Activated CD8-positive, alpha-beta memory T cell treated with anti-CD3 and anti-CD28 coated beads for 48 hours (primary cell): ENCODE results near the gene ST3GAL4.

Source experiments
- DNase-seq, 3 experiments: peaks; one replicate each; pipeline ENCODE4 v3.0.0-alpha.2; 2020; ENCODE audit warnings: low read depth in 2 of 3, low spot score in 2 of 3

ST3GAL4 gene

DNA sequence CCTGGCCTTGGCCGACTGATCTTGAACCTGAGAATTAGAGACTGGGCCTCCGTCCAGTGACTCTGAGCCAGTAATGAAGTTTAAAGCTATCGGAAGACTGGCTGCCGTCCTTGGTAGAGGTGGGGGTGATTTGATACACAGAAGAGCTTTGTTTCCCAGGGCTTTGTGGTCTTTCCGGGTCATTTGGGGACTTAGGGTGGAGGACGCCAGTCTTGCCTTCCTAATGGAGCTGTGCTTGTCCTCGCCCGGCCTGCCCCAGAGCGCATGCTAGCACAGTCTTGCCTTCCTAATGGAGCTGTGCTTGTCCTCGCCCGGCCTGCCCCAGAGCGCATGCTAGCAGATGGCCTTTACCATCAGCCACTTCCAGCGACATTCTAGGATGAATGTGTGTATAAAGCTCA, 65.8 kb downstream of the ST3GAL4 start:
- DNase-seq = no peak

DNA sequence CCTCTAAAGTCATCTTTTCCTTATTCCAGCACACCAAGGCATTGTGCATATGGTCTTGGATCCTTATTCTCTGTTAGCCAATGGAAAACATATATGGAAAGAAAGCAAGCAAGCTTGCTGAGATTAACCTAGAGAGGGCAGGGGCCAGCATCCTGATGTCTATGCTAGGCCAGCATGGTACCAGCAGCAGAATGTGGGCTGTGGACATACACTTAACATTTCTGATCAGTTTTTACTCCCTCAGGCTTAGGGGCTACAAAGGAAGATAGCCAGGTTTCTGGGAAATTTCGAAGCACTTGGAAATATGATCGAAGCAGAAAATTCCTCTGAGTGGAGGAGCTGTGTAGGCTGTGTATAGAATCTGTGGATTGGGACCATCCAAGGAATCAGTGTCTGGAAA, 67.0 kb downstream of the ST3GAL4 start:
- DNase-seq = no peak

DNA sequence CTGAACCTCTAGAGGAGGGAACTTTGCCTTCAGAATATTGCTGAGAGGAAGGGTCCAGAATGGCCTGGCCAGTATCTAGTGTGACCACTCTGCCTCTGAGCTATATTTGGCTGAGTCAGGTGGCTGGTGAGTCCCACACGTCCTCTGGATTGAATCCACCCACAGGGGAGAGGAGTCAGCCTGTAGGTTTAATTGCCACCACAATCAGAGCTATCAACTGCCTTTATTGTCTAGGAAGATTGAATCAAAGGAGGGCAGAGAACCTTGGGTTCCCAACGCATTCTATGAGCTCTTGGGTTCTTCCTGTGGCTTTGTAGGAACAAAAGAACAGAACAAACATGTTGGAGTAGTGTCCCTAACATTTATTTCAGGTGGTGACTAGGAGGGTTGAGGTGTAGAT, 67.7 kb downstream of the ST3GAL4 start:
- DNase-seq = no peak

DNA sequence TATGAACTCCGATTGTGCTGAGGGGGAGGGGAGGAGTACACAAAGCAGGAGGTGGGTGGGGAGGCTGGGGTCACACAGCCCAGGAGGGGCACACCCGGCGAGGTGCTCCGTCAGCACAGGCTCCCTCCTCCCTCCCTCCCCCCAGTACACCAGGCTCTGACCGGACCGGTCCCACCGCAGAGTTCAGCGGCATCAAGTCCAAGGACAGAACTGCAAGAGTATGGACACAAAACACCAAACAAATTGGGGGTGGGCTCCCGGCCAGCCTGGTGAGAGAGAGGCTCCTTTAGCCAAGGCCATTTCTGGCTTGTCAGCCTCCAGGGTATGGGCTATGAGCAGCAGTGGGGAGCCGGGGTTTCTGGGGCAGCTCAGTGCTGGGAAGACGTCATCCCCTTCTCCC, 68.3 kb downstream of the ST3GAL4 start:
- no peak for DNase-seq

DNA sequence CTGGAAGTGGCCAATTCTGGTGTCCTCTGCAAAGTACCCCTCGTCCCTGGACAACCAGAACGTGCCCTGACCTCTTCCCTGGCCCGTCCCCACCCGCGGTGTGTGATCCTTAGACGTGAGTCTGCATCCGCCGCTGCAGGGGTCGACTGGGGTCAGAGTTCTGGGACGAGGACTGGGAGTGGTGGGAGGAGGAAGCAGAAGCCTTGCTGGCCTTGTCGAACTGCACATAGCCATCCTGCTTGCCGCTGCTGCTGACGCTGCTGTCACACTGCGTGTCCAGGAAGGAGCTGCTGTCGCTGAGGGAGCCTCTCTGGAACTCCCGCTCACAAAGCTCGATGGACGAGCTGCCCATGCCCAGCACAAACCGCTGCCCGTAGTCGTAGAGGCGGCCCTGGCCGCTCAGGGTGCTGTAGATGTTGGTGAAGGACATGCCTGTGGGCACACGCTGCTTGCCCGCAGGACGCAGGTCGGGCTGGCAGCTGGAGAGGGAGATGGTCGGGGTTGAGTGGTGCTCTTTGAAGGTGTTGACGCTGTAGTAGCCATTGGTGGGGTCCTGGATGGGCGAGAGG, 69.1 kb downstream of the ST3GAL4 start:
- DNase-seq = no peak

DNA sequence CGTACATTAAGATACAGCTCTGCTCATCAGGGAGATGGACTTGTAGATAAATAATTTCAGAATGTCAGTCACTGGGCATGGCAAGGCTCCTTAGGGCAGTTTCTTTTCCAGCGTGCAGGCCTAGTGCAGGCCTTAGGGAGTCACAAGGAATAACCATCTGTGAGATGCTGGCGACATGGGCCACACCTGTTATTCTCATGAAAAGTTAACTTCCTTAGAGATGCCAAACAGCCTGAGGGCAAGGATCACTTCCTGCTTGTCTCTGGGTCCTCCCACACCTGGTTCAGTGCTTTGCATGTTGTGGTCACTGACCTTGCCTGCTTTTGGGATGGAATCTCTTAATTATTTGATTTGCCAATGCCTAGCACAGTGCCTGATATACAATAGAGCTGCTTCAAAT, 70.6 kb downstream of the ST3GAL4 start:
- no peak for DNase-seq

DNA sequence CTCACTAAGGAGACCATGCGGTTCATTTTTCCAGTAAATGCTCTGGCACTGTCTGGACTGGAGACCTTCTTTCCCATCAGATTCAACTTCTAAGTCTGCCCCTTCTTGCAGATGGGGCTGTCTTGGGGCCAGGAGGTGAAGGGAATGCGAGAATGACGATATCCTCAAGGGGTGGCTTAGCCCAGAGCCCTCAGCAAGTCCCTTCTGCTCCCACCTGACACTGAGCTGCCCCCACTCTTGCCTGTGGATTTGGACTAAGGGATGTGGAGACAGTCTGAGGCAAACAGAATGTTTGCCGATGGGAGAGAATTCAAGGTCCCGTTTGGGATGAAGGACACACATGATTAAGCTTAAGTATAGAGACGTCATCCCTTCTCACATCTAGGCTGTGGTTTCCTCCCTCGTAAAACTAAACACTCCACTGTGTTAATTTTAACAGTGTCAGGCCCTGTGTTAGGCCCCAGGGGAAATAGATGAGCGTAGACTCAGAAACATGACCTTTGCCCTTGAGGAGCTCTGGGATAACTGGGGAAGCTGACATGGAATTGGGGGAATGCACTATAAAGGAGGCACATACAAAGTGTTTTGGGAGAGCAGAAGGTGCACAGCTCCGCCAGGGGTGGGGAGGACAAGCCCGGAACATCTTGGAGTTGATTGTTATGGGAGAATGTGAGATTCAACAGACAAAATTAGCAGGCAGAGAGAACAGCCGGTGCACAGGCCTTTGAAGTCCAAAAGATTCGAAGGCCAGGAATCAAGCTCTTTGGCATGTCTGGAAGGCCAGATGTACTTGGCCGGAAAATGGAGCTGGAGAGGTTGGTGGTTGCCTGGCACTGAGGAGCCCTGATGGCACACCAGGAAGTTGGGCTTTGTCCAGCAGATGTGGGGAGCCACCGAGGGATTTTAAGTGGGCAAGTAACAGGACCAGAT, 71.6 kb downstream of the ST3GAL4 start:
- no peak for DNase-seq

DNA sequence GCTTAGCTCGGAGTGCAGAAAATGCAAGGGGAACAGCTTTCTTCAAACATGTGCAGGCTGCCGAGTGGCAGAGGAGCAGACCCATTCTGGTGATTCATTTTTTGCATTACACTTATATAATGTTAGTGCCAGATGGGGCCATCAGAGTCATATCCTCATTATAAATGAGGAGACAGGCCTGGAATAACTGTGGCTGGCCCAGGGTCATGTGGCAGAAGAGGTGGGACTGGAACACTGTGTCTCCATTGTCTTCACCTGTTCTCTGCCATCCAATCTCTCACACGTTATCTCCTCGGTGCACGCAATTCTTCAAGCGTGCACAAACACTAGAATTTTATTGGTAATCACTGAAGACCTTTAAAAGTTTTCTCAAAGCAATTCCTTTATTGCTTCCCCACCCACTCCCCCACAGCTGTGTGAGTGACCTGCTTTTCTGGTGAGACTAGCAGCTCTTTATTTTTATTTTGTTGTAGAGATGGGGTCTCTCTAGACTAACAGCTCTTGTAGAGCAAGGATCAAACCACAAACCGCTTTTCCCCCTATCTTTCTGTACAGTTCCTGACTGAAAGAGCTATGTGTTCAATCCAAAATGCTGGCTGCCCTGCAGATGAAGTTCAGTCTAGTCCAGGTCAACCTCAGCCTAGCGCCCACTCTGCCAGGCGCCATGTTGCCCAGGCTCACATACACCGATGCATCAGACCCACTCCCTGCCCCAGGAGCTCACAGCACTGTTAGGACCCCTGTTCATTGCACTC, 75.3 kb downstream of the ST3GAL4 start:
- DNase-seq = no peak

DNA sequence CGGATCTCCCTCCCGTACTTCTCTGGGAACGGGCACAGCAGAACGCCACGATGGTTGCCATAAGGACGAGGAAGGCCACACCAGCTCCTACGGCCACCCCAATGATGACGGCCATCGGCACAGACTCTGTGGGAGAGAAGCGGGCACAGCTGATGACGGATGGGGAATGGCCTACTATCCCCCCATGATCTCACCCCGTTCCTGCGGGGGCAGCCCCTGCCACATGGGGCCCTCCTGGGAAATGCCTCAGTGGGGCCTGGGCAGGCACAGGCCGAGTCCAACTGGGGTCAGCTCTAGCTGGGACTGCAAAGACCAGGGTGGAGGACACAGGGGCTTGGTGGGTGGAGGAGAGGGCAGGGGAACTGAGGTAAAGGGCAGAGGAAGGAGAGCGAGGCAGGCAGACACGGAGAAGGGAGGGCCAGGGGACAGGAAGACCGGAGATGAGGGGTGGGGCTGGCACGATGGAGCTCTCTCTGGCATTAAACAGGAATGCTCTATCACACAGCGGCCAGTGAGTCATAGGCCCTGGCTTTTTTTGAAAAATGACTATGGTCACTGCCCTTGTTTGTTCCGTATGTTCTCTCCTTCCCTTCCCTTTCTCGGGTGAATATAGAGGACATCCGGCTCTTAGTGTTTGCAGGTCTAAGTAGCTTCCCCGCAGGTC, 76.0 kb downstream of the ST3GAL4 start:
- no peak for DNase-seq

DNA sequence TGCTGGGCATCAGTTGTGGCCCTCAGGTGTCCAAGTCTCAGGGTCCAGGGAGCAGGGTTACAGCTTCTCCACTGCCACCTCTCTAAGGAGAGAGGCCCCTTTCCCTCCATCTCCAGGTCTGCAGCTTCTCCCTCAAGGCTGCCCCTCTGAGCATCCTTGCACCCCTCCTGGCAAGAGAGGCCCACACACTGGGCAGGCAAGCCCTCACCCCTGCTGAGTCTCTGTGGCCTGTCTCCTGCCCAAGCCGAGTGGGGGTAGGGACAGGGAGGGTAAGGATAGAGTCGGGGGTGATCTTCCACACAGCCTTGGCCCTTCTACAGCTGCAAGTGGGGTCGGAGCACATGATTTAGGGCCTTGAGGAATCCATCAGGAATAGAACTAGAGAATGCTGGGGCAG, 76.6 kb downstream of the ST3GAL4 start:
- no peak for DNase-seq

DNA sequence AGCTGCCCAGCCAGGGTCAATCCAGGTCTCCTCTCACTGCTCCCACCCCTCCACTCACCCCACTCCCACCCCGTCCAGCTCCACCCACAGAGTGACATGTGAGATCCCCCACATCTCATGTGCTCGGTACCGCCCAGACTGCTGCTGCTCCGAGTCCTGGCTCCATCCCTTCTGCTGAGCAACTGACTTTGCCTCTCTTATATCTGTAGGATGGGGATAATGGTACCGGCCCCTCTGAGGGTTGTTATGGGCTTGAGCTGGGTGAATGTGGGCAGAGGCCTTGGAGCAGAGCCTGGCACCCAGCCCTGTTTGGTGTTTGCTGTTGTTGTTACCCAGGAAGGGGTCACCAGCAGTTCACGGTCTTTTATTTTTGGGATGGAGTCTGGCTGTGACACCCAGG, 77.0 kb downstream of the ST3GAL4 start:
- DNase-seq = no peak

DNA sequence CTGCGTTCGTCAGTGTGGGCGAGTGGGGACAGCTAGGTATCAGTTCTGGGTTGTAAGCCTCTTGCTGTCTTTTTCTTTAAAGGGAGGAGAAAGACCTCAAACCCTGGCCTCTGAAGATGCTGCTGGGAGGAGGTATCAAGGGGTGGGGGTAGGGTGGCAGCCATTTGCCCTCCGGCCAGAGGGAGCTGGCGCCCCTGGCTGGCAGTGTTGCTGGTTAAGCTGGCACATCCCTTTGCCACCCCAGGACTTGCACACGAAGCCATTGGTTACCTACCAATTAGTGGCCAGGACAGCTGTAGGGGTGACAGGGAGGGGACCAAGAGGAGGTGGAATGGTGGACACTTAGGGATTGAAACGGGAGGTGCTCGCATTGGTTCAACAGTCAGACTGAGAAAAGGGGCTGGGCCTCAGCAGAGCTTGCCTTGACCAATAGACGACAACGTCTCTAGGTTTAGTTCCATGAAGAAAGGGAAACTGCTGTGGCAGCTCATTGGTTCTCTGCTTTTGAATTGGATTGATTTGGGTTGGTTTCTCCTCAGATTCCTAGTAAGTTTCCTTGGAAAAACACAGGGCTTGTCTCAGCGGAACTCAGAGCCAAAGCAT, 77.9 kb downstream of the ST3GAL4 start:
- no peak for DNase-seq

DNA sequence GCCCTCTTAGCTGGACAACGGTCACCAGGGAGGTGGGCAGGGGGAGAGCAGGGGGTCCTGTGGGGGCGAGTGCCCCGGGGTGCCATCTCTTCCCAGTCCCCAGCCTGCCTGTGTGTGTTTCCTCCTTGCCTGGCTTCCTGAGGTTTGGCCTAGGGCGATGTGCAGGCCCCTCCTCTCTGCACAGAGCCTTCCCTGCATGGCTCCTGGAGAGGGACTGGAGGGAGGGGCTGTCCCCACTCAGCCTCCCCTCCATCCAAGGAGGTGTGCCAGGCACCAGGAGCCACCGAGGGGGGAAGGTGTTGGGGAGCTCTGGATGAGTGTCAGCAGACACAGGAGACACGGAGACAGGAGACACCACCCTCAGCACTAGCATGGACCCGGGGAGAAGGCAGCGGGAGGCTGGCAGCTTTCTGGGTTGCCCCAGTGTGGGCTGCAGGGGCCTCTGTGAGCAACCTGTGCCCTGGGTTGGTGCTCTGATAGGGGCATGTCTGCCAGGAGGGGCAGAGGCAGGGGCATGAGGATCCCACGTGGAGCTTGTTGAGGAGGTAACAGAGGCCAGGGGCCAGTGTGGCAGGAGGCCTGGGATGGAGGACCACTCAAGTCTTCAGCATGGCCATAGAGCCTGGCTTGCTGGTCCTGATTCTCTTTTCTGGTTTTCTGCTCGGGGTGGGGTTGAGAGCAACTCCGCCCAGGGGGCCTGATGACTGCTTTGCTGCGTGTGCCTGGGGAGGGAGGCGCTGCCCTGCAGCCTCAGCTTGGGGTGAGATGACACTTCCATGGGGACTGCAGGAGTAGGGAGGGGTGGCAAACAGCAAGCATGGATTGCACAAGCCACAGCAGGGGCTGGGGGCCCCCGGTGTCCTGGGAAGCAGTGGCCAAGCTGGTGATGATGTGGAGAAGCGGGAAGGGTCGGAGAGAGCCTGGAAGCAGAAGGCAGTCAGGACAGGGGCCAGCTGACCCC, 78.8 kb downstream of the ST3GAL4 start:
- DNase-seq = no peak

DNA sequence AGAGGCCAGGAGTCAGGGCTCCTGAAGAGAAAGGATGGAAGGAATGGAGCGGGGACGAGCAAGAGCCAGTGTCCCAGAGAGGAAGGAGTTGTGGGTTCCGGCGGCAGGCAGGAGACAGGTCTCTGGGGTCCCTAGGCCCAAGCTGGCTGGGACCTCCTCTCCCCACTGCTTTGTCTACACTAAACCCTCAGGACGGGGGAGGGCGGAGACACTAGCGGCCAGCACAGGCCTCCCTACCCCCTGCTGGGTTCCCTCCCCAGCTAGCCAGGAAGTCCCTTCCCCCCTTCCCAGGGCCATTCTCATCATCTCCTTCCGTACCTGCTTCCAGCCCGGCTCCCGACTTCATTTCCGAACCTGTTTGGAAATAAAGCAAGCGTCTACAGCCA, 79.5 kb downstream of the ST3GAL4 start:
- no peak for DNase-seq

DNA sequence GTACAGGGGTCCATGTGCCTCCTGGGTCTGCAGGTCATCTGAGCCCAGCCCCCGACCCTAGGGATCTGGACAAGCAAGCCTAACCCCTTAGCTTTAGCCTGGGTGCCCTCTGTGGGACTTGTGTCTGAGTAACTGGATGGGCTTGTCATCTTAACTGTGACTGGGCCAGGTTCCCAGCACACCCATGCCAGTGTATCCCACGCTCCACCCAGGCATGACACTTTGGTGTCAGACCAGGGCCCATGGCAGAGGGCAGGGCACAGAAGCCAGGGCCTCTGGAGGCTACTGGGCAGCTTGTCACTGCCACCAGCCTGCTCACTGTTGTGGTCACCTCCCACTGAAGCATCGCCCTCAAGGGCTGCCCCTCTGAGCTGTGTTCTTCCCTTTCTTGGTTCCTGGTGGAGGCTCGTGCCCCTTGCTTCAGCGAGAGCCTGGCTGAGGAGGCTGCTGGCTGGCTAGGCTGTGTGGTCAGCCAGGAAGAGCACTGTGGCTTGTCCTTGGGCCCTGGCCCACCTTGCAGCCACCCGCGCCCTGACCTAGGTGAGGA, 80.8 kb downstream of the ST3GAL4 start:
- no peak for DNase-seq

DNA sequence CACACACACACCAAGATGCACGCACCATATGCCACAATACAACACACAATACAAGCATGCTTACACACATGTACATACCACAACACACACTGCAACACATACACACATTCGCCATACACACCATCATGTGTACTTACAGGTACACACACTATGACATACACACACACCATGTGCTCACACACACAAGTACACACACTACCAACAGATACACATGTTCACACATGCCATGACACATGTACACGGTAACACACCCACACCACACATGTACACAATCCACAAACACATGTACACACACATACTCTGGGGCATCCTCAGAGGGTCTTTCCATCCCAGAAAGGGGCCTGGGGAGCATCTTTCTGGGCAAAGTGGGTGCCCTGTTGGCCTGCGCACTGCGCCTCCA, 82.2 kb downstream of the ST3GAL4 start:
- no peak for DNase-seq

DNA sequence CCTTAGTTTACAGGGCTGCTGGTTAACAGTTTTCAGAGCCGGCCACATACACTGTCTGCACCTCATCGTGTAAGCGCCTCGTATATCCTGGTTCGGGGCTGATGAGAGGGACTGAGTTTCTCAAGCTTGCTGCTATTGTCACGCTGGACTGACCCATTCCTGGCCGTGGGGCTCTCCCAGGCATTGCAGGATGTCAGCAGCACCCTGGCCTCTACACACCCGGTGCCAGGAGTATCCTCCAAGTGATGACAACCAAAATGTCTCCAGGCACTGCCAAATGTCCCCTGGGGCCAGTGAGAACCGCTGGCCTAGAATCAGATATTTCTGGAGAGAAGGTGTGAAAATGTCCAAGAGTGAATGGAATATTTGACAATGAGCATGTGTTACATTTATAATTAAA, 82.8 kb downstream of the ST3GAL4 start:
- DNase-seq = no peak

DNA sequence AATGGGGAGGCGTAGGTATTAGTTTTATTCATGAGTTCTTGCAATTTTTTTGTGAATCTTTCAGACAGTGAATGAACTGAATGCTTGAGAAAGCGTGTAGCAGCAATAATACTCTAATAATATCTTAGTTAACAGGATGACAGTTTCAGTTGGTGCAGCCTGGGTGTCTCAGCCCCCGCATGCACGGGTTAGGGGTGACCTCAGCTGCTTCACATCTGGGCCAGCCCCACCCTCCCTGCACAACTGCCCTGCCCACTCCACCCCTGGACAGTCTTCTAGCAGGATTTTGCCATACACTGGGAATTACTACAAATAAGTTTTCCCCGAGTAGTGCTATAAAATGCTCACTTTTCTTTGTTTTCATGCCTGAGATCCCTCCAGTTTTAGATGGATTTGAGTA, 83.2 kb downstream of the ST3GAL4 start:
- no peak for DNase-seq

DNA sequence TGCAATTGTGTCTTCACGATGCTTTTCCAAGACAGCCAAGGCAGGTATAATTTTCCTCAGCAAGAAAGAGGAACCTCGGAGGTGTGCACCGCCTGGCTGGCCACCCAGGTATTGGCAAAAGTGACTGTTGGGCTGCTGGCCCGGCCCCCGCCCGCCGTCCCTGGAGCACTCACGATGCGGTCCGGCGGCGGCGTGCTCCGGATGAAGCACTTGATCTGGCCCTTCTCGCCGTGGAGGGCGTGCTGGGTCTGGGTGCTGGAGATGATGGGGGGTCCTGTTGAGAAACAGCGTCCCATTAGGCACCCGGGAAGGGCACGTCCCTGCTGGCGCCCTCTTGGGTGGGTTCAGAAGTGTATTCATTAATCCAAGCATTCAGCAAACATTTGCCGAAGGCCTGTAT, 84.8 kb downstream of the ST3GAL4 start:
- DNase-seq = no peak
